Hematopoietic multipotent progenitor cell (in vitro differentiated cells): ENCODE results near the gene ALDH1B1. TPM values are rescaled to one million over a fixed set of nuclear protein-coding genes. Genes with fewer than 3 reads are reported as not detected.

Source experiments
- DNase-seq, 3 donors: peaks; one replicate each; pipeline ENCODE4 v3.0.0-alpha.2; 2011 to 2015; ENCODE audit warnings: low read depth in 2 of 3, low spot score in 2 of 3
- total RNA-seq: library from RNA; depleted of rRNA; stranded (reverse); fragments of >200 nt; gene quantifications from one replicate; pipeline ENCODE4 v1.2.3, GENCODE V29; 2012

Gene ALDH1B1
- total RNA-seq, 1 donor = 15.9 TPM

GRCh38 chr9:38437193-38437823, 44.8 kb downstream of the ALDH1B1 start:
- DNase-seq = peak in 1 of 3 donors; percentile 46

GRCh38 chr9:38439291-38439915, 46.9 kb downstream of the ALDH1B1 start:
- no peak for DNase-seq

GRCh38 chr9:38439916-38440301, 47.4 kb downstream of the ALDH1B1 start:
- DNase-seq = no peak

- DNase-seq = peak in 1 of 3 donors; percentile 66
These were observed 48.0 kb downstream of the ALDH1B1 start for GRCh38 chr9:38440516-38440915.

GRCh38 chr9:38441347-38442085, 49.0 kb downstream of the ALDH1B1 start:
- no peak for DNase-seq

GRCh38 chr9:38442473-38443096, 50.1 kb downstream of the ALDH1B1 start:
- DNase-seq = no peak

- no peak for DNase-seq
These were observed 50.7 kb downstream of the ALDH1B1 start for GRCh38 chr9:38443181-38443580.

- no peak for DNase-seq
These were observed 51.1 kb downstream of the ALDH1B1 start for GRCh38 chr9:38443597-38443996.

GRCh38 chr9:38445154-38446043, 52.9 kb downstream of the ALDH1B1 start:
- peak in 1 of 3 donors; percentile 41 for DNase-seq

- DNase-seq = no peak
These were observed 55.2 kb downstream of the ALDH1B1 start for GRCh38 chr9:38447703-38448102.

Other genes starting within 250 kb of the ALDH1B1 start
- gene IGFBPL1, start 31.8 kb downstream of the ALDH1B1 start, total RNA-seq = under 0.01 TPM
- not detected for gene ANKRD18A, start 227.9 kb downstream of the ALDH1B1 start, total RNA-seq